ENCODE measurements around the gene EHMT1. TPM values are rescaled to one million over a fixed set of nuclear protein-coding genes. Genes with fewer than 3 reads are reported as not detected.

The EHMT1 gene
- total and polyA plus RNA-seq, 8 donors = 29.9 to 51.1 (median 32.6) TPM

DNA sequence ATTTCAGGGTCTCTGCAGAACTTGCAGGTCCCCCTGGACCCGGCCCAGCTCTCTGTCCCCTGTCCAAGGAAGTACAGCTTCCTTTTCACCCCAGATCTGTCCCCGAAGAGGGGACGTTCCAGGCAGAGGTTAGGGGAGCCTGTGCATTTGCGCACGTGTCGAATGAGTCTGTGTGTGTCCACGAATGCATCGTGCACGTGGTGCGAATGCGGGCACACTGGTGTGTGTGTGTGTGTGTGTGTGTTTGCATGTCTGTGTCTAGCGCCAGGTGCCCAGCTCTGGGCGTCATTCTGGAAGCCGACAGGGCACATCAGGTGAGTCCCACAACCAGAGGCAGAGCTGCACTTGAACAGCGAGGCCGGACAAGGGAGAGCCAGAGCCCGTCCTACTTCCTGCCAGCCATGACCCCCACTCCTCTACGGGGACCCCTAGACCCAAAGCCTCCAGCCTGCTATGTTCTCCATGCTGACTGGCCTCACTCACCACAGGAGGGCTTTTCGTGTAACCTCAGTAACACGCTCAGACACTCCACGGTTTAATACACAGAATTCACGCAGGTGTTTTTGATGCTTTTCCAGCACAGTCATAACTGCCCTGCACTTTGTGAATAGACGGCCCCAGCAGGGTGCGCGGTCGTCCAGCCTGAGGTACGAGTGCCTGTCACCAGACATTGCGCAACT is 217.5 kb downstream of the EHMT1 start:
- intact Hi-C loops (cut with DNase I) = no loop called here
- Histone ChIP-seq H3K9me3 (no peaks in the 10 kb centered on the region), H3K4me1 (no peaks in the 10 kb centered on the region), H3K27me3 (no peaks in the 10 kb centered on the region), H3K27ac (no peak overlapping the region), H3K36me3 (peaks cover 0 to 21% (median 5%) of the 10 kb centered on the region in 3 donors), H3K4me3 (no peak overlapping the region)
- whole genome bisulfite sequencing, 2 donors = 94% methylated on average over 28 of the region's 28 CpGs
- FAIRE-seq = no peak
- no peak for DNase-seq
- ATAC-seq = no peak
- TF ChIP-seq, protein P1, sequence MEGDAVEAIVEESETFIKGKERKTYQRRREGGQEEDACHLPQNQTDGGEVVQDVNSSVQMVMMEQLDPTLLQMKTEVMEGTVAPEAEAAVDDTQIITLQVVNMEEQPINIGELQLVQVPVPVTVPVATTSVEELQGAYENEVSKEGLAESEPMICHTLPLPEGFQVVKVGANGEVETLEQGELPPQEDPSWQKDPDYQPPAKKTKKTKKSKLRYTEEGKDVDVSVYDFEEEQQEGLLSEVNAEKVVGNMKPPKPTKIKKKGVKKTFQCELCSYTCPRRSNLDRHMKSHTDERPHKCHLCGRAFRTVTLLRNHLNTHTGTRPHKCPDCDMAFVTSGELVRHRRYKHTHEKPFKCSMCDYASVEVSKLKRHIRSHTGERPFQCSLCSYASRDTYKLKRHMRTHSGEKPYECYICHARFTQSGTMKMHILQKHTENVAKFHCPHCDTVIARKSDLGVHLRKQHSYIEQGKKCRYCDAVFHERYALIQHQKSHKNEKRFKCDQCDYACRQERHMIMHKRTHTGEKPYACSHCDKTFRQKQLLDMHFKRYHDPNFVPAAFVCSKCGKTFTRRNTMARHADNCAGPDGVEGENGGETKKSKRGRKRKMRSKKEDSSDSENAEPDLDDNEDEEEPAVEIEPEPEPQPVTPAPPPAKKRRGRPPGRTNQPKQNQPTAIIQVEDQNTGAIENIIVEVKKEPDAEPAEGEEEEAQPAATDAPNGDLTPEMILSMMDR (IDR thresholded peaks at IDR 0.05) = no peak

- H3K9me3 ChIP-seq = no peaks in the 10 kb centered on the region
- TF ChIP-seq, protein P1 (IDR thresholded peaks at IDR 0.05) = no peak
- DNase-seq = peak in 1 of 6 donors; percentile 63
- H3K27me3 ChIP-seq = no peaks in the 10 kb centered on the region
- no peak overlapping the region for H3K4me3 ChIP-seq
- H3K36me3 ChIP-seq = peaks cover 0 to 21% (median 5%) of the 10 kb centered on the region in 3 donors
- no peaks in the 10 kb centered on the region for H3K4me1 ChIP-seq
- intact Hi-C loops (cut with DNase I) = no loop called here
- ATAC-seq = no peak
- 82 to 83% methylated on average over 12 of the region's 12 CpGs for WGBS, 2 donors
- FAIRE-seq = no peak
- no peak overlapping the region for H3K27ac ChIP-seq
Measured at GRCh38 chr9:137836831-137837241, 218.0 kb downstream of the EHMT1 start.

DNA sequence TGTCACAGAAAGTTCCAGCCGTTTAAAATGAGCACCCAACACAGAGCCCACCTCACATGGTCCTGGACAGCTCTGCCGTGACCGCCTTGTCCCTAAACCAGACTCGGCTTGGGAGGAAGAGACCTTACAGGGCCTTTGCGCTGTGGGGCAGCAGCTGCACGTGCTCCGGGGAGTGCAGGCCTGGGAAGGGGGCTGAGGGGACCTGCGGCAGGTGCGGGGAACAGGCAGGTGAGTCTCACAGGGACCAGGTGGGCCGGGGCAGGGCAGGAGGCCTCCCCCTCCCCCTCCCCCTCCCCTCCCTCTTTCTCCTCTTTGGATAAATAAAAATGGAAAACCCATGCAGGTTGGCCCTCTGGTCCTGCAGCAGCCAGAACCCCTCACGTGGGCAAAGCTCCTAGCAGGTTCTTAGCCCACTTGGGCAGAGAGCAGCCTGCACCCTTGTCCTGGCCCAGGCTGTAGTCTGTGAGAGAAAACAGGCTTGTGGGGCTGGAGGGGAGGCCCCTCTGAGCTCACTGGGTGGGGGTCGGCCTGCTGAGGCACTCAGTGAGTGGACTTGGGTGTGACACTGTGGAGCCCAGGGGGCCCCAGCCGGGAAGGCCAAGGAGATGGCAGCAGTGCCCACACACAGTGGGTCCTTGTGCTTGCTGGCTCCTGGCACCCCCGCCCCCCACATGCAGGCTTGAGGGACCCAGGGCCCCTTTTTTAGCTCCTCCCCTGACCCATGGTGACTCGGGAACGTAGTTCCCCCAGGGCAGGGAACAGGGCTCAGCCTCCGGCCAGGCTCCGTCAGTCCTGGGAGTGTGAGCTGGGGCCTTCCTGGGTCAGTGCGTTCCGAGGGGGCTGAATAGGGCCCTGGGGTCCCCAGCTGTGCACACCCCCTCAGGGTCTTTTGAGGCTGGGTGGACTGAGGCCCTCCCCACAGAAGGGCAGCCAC is 218.8 kb downstream of the EHMT1 start:
- intact Hi-C loops (cut with DNase I) = no loop called here
- Histone ChIP-seq H3K36me3 (peaks cover 0 to 21% (median 5%) of the 10 kb centered on the region in 3 donors), H3K4me1 (no peaks in the 10 kb centered on the region), H3K9me3 (no peaks in the 10 kb centered on the region), H3K27me3 (no peaks in the 10 kb centered on the region), H3K4me3 (no peak overlapping the region), H3K27ac (no peak overlapping the region)
- DNase-seq (no peak), FAIRE-seq (no peak), ATAC-seq (no peak)
- WGBS, 2 donors = 95 to 96% methylated on average over 18 to 20 of the region's 20 CpGs
- TF ChIP-seq, protein P1 (IDR thresholded peaks at IDR 0.05) = no peak

DNA sequence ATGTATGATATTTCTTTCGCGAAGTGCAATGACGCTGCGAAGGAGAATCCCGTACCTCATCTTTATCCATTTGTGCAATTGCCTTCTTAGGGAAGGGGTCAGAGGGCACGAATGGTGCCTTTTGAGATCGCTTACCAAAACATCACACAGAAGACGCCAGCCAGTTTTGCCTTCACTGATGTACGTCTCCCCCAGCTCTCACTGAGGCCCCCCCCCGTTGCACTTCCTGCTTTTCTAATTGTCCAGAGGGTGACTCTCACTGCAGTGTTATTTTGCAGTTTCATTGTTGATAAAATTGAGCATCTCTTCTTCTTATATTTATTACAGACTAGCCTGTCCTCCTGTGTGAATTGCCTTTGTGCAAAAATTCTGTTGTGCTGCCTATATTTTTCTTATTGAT is 219.8 kb downstream of the EHMT1 start:
- FAIRE-seq = no peak
- TF ChIP-seq, protein P1 (IDR thresholded peaks at IDR 0.05) = no peak
- Histone ChIP-seq H3K27me3 (no peaks in the 10 kb centered on the region), H3K9me3 (no peaks in the 10 kb centered on the region), H3K36me3 (peaks cover 0 to 19% (median 5%) of the 10 kb centered on the region in 3 donors), H3K4me1 (no peaks in the 10 kb centered on the region), H3K4me3 (no peak overlapping the region), H3K27ac (no peak overlapping the region)
- DNase-seq = no peak
- WGBS, 2 donors = 97% methylated on average over 10 of the region's 10 CpGs
- ATAC-seq = no peak
- intact Hi-C loops (cut with DNase I) = no loop called here
